Measurements from ENCODE around the gene TRIM58.

DNA sequence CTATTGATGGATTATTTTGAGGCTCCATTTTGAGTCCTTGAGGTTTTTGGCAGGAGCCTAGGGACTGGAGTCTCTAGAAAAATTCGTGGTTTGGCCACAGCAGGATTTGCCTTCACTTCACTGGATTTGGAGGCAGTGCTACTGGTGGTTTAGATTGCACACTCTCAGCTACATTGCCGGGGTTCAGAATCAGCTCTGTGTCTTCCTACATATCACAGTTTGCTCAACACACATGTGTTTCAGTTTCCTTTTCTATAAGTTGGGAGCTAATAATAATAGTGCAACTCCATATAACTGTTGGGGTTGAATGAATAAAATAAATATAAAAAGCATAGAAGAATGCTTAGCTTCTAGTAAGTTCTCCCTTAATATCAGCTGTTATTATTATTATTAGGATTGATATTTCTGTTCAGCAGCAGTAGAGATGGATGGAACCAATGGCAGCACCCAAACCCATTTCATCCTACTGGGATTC is 38.2 kb downstream of the TRIM58 start, which contains the start of gene OR2W3:
- TF ChIP-seq CTCF (IDR thresholded peaks at IDR 0.05): no peak
- no peak for TF ChIP-seq POLR2AphosphoS5 (IDR thresholded peaks at IDR 0.05)
- no peak for TF ChIP-seq POLR2A (IDR thresholded peaks at IDR 0.05)
